Measurements from ENCODE around the gene SLC35G6.
"Not testable (repeated sequence)": the region's sequence is repeated elsewhere in the genome, so short reads cannot be mapped to it uniquely, and the experiment has no call there.

SLC35G6 gene

DNA sequence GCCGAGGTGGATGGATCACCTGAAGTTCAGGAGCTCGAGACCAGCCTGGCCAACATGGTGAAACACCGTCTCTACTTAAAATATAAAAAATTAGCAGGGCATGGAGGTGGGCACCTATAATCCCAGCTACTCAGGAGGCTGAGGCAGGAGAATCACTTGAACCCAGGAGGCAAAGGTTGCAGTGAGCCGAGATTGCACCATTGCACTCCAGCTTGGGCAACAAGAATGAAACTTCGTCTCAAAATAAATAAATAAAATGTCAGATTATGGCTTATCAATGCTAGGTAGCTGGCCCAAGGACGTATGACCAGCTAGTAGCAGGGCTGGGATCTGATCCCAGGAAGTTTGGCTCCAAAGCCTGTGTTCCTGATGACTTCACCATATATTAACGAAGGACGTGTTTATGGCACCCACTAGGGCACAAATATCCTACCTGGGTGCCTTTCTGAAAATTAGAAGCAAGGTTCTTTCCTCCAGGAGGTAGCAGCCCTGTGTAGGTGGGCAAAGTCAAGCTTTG is 10.7 kb upstream of the SLC35G6 start:
- CTCF ChIA-PET = interaction anchor here (1.2 kb wide), 1 partner anchor 9 kb away, joined by 5 read pairs; no protein-coding TSS in a partner anchor
- WGBS (ENCODE audit: insufficient coverage) = 98% methylated on average over 6 of the region's 8 CpGs

GRCh38 chr17:7471729-7472128 is 9.5 kb upstream of the SLC35G6 start:
- Histone ChIP-seq H3K27ac (ENCODE audit: insufficient read depth in 1 of 2, low read depth in 1 of 2, low read length in 2 of 2, poor library complexity in 1 of 2, severe bottlenecking in 2 of 2) (peak overlapping the region in 1 of 2 experiments; percentile 29), H3K4me3 (ENCODE audit: control insufficient read depth in 1 of 7, extremely low read depth in 1 of 7, insufficient read depth in 4 of 7, low read depth in 2 of 7, low read length in 6 of 7) (no peak overlapping the region), H3K4me1 (ENCODE audit: control extremely low read depth in 1 of 4, control insufficient read depth in 4 of 4, insufficient read depth in 4 of 4, low read length in 3 of 4) (peaks cover 5 to 35% (median 30%) of the 10 kb centered on the region in 4 experiments), H3K27me3 (replicated peaks in 2 of 5; ENCODE audit: control insufficient read depth in 4 of 5, insufficient read depth in 5 of 5, low read length in 4 of 5) (no peaks in the 10 kb centered on the region), H3K9me3 (ENCODE audit: control extremely low read depth in 1 of 5, control insufficient read depth in 4 of 5, insufficient read depth in 2 of 5, low read depth in 1 of 5, low read length in 4 of 5) (no peaks in the 10 kb centered on the region), H3K36me3 (ENCODE audit: control insufficient read depth in 4 of 4, insufficient read depth in 4 of 4, low read length in 3 of 4) (peaks cover 0 to 18% (median under 1%) of the 10 kb centered on the region in 4 experiments)
- DNase-seq = peak in 1 of 3 donors; percentile 17
- ChIA-PET POLR2A (interaction anchor here (1.3 to 1.5 kb wide), 2 partner anchors 8 to 12 kb away, joined by 3 to 6 read pairs; no protein-coding TSS in a partner anchor), CTCF (interaction anchor here (0.9 kb wide), 1 partner anchor 31 kb away, joined by 3 read pairs; no protein-coding TSS in a partner anchor)
- 50% methylated on average over 2 of the region's 2 CpGs for WGBS (ENCODE audit: insufficient coverage)

More for the DNA sequence above, 10.7 kb upstream of the SLC35G6 start:
- H3K27ac ChIP-seq (ENCODE audit: insufficient read depth in 1 of 2, low read depth in 1 of 2, low read length in 2 of 2, poor library complexity in 1 of 2, severe bottlenecking in 2 of 2); H3K4me3 ChIP-seq (ENCODE audit: control insufficient read depth in 1 of 7, extremely low read depth in 1 of 7, insufficient read depth in 4 of 7, low read depth in 2 of 7, low read length in 6 of 7); DNase-seq; H3K9me3 ChIP-seq (ENCODE audit: control extremely low read depth in 1 of 5, control insufficient read depth in 4 of 5, insufficient read depth in 2 of 5, low read depth in 1 of 5, low read length in 4 of 5); H3K27me3 ChIP-seq (replicated peaks in 2 of 5; ENCODE audit: control insufficient read depth in 4 of 5, insufficient read depth in 5 of 5, low read length in 4 of 5): not testable (repeated sequence)
- Histone ChIP-seq H3K36me3 (ENCODE audit: control insufficient read depth in 4 of 4, insufficient read depth in 4 of 4, low read length in 3 of 4) (peaks cover 0 to 23% (median 6%) of the 10 kb centered on the region in 4 experiments), H3K4me1 (ENCODE audit: control extremely low read depth in 1 of 4, control insufficient read depth in 4 of 4, insufficient read depth in 4 of 4, low read length in 3 of 4) (peaks cover 6 to 26% (median 21%) of the 10 kb centered on the region in 4 experiments)
- POLR2A ChIA-PET = interaction anchor here (1.3 to 1.5 kb wide), 2 partner anchors 10 to 13 kb away, joined by 3 to 6 read pairs; no protein-coding TSS in a partner anchor

GRCh38 chr17:7474767-7475166 is 6.5 kb upstream of the SLC35G6 start:
- 89% methylated on average over 5 of the region's 8 CpGs for WGBS (ENCODE audit: insufficient coverage)
- not testable (repeated sequence) for DNase-seq; H3K36me3 ChIP-seq (ENCODE audit: control insufficient read depth in 4 of 4, insufficient read depth in 4 of 4, low read length in 3 of 4); H3K9me3 ChIP-seq (ENCODE audit: control extremely low read depth in 1 of 5, control insufficient read depth in 4 of 5, insufficient read depth in 2 of 5, low read depth in 1 of 5, low read length in 4 of 5); H3K4me3 ChIP-seq (ENCODE audit: control insufficient read depth in 1 of 7, extremely low read depth in 1 of 7, insufficient read depth in 4 of 7, low read depth in 2 of 7, low read length in 6 of 7); H3K27me3 ChIP-seq (replicated peaks in 2 of 5; ENCODE audit: control insufficient read depth in 4 of 5, insufficient read depth in 5 of 5, low read length in 4 of 5); H3K27ac ChIP-seq (ENCODE audit: insufficient read depth in 1 of 2, low read depth in 1 of 2, low read length in 2 of 2, poor library complexity in 1 of 2, severe bottlenecking in 2 of 2)
- ChIA-PET POLR2A (interaction anchor here (2.5 kb wide), 1 partner anchor 13 kb away, joined by 12 read pairs; no protein-coding TSS in a partner anchor), CTCF (interaction anchor here (1.2 to 3.0 kb wide), 5 partner anchors 13 to 213 kb away, joined by 3 to 20 read pairs (median 7); partner anchors contain the start of gene TP53)
- peaks cover 3 to 45% (median 40%) of the 10 kb centered on the region in 4 experiments for H3K4me1 ChIP-seq (ENCODE audit: control extremely low read depth in 1 of 4, control insufficient read depth in 4 of 4, insufficient read depth in 4 of 4, low read length in 3 of 4)

GRCh38 chr17:7475764-7476422 is 5.4 kb upstream of the SLC35G6 start:
- WGBS (ENCODE audit: insufficient coverage) = 70% methylated on average over 14 of the region's 15 CpGs
- no peak overlapping the region for H3K27ac ChIP-seq (ENCODE audit: insufficient read depth in 1 of 2, low read depth in 1 of 2, low read length in 2 of 2, poor library complexity in 1 of 2, severe bottlenecking in 2 of 2)
- DNase-seq = peak in 2 of 3 donors; percentile 60 to 71
- peaks cover 3 to 53% (median 48%) of the 10 kb centered on the region in 4 experiments for H3K4me1 ChIP-seq (ENCODE audit: control extremely low read depth in 1 of 4, control insufficient read depth in 4 of 4, insufficient read depth in 4 of 4, low read length in 3 of 4)
- H3K9me3 ChIP-seq (ENCODE audit: control extremely low read depth in 1 of 5, control insufficient read depth in 4 of 5, insufficient read depth in 2 of 5, low read depth in 1 of 5, low read length in 4 of 5) = no peaks in the 10 kb centered on the region
- ChIA-PET POLR2A (interaction anchor here (0.6 to 2.5 kb wide), 6 partner anchors 9 to 39 kb away, joined by 3 to 12 read pairs (median 6); partner anchors contain the start of gene POLR2A), CTCF (interaction anchor here (1.1 to 3.9 kb wide), 14 partner anchors 9 to 212 kb away, joined by 3 to 29 read pairs (median 4); partner anchors contain the start of genes SOX15, SPEM2, TMEM102 and TMEM95)
- no peaks in the 10 kb centered on the region for H3K27me3 ChIP-seq (replicated peaks in 2 of 5; ENCODE audit: control insufficient read depth in 4 of 5, insufficient read depth in 5 of 5, low read length in 4 of 5)
- H3K4me3 ChIP-seq (ENCODE audit: control insufficient read depth in 1 of 7, extremely low read depth in 1 of 7, insufficient read depth in 4 of 7, low read depth in 2 of 7, low read length in 6 of 7) = no peak overlapping the region
- peaks cover 0 to 7% (median 0%) of the 10 kb centered on the region in 4 experiments for H3K36me3 ChIP-seq (ENCODE audit: control insufficient read depth in 4 of 4, insufficient read depth in 4 of 4, low read length in 3 of 4)

GRCh38 chr17:7476494-7476893 is 4.8 kb upstream of the SLC35G6 start:
- no peak for DNase-seq
- ChIA-PET POLR2A (interaction anchor here (1.4 to 2.5 kb wide), 3 partner anchors 8 to 39 kb away, joined by 6 to 12 read pairs (median 7); partner anchors contain the start of gene POLR2A), CTCF (interaction anchor here (1.1 to 3.9 kb wide), 15 partner anchors 9 to 122 kb away, joined by 3 to 29 read pairs (median 3); partner anchors contain the start of genes SOX15, SPEM2, TMEM102 and TMEM95)
- Histone ChIP-seq H3K27me3 (replicated peaks in 2 of 5; ENCODE audit: control insufficient read depth in 4 of 5, insufficient read depth in 5 of 5, low read length in 4 of 5) (no peaks in the 10 kb centered on the region), H3K27ac (ENCODE audit: insufficient read depth in 1 of 2, low read depth in 1 of 2, low read length in 2 of 2, poor library complexity in 1 of 2, severe bottlenecking in 2 of 2) (no peak overlapping the region), H3K4me1 (ENCODE audit: control extremely low read depth in 1 of 4, control insufficient read depth in 4 of 4, insufficient read depth in 4 of 4, low read length in 3 of 4) (peaks cover 2 to 50% (median 47%) of the 10 kb centered on the region in 4 experiments), H3K9me3 (ENCODE audit: control extremely low read depth in 1 of 5, control insufficient read depth in 4 of 5, insufficient read depth in 2 of 5, low read depth in 1 of 5, low read length in 4 of 5) (no peaks in the 10 kb centered on the region), H3K4me3 (ENCODE audit: control insufficient read depth in 1 of 7, extremely low read depth in 1 of 7, insufficient read depth in 4 of 7, low read depth in 2 of 7, low read length in 6 of 7) (peak overlapping the region in 1 of 7 experiments; percentile 5), H3K36me3 (ENCODE audit: control insufficient read depth in 4 of 4, insufficient read depth in 4 of 4, low read length in 3 of 4) (peaks cover 0 to 7% (median 0%) of the 10 kb centered on the region in 4 experiments)
- 40% methylated on average over 3 of the region's 3 CpGs for WGBS (ENCODE audit: insufficient coverage)

- POLR2A ChIA-PET = interaction anchor here (0.5 to 2.5 kb wide), 4 partner anchors 7 to 36 kb away, joined by 3 to 12 read pairs (median 7); partner anchors contain the start of gene POLR2A
- H3K27ac ChIP-seq (ENCODE audit: insufficient read depth in 1 of 2, low read depth in 1 of 2, low read length in 2 of 2, poor library complexity in 1 of 2, severe bottlenecking in 2 of 2) = no peak overlapping the region
- CTCF ChIA-PET = interaction anchor here (1.1 to 3.9 kb wide), 11 partner anchors 8 to 123 kb away, joined by 3 to 29 read pairs (median 4); partner anchors contain the start of genes TMEM102 and TMEM95
- H3K27me3 ChIP-seq (replicated peaks in 2 of 5; ENCODE audit: control insufficient read depth in 4 of 5, insufficient read depth in 5 of 5, low read length in 4 of 5) = no peaks in the 10 kb centered on the region
- peaks cover 0 to 47% (median 42%) of the 10 kb centered on the region in 4 experiments for H3K4me1 ChIP-seq (ENCODE audit: control extremely low read depth in 1 of 4, control insufficient read depth in 4 of 4, insufficient read depth in 4 of 4, low read length in 3 of 4)
- 96% methylated on average over 5 of the region's 5 CpGs for WGBS (ENCODE audit: insufficient coverage)
- H3K36me3 ChIP-seq (ENCODE audit: control insufficient read depth in 4 of 4, insufficient read depth in 4 of 4, low read length in 3 of 4) = peaks cover 0 to 7% (median 0%) of the 10 kb centered on the region in 4 experiments
- peak overlapping the region in 5 of 7 experiments; percentile 73 to 88 (median 82) for H3K4me3 ChIP-seq (ENCODE audit: control insufficient read depth in 1 of 7, extremely low read depth in 1 of 7, insufficient read depth in 4 of 7, low read depth in 2 of 7, low read length in 6 of 7)
- no peak for DNase-seq
- no peaks in the 10 kb centered on the region for H3K9me3 ChIP-seq (ENCODE audit: control extremely low read depth in 1 of 5, control insufficient read depth in 4 of 5, insufficient read depth in 2 of 5, low read depth in 1 of 5, low read length in 4 of 5)
Observed at GRCh38 chr17:7476951-7477350, 4.3 kb upstream of the SLC35G6 start.

Measured in common myeloid progenitor, CD34-positive (primary cell).